ENCODE measurements around the gene PAX5. TPM values are rescaled to one million over a fixed set of nuclear protein-coding genes. Genes with fewer than 3 reads are reported as not detected.

Gene PAX5
- total and polyA plus RNA-seq, 2 experiments from 2014 or later: not detected

DNA sequence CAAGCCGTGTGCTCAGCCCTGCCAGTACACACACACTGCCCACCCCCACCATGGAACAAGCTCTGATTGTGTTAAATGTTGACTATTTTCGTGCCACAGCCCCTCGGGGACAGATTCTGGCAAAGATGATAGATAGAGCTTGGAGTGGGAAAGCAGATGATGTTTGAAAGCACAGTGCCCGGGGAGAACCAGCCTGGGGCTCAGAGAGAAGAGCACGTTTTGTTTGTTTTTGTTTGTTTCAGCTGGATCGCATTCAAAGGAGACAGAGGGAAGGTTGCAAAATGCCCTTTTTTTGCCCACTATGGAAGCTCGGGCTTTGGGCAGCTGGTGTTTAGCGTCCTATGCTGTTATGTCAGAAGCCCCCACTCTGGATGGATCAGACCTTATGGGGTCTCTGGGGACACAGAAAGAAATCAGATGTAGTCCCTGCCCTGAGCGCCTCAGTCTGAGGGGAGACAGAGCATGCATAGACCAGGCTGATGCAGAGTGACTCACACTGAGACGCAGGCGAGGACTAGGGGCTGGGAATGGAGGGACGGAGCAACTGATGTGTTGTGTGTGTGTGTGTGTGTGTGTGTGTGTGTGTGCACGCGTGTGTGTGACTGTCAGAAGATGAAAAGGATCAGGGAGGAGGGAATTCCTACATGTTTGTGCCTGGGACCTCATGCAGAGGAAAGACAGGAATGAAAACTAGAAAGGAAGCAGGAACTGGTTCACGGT lies 231.7 kb downstream of the PAX5 start:
- H3K36me3 ChIP-seq (ENCODE audit: low read depth): no peaks in the 10 kb centered on the region
- H4K20me1 ChIP-seq (ENCODE audit: insufficient read depth): no peaks in the 10 kb centered on the region
- H3K79me2 ChIP-seq (ENCODE audit: insufficient read depth): no peaks in the 10 kb centered on the region
- no peak overlapping the region for H3K9ac ChIP-seq
- no peak overlapping the region for H3K27ac ChIP-seq
- H3K4me2 ChIP-seq (ENCODE audit: unreplicated experiment): no peak overlapping the region
- TF ChIP-seq EZH2 (IDR thresholded peaks at IDR 0.05; ENCODE audit: insufficient read depth, poor library complexity, severe bottlenecking) (no peak), EZH2phosphoT487 (IDR thresholded peaks at IDR 0.05; ENCODE audit: insufficient read depth, low read depth) (no peak)
- in situ Hi-C loops (cut with MboI): no loop called here
- H3K9me2 ChIP-seq (ENCODE audit: insufficient read depth): no peaks in the 10 kb centered on the region
- WGBS, 2 experiments (ENCODE audit: low coverage in 1 of 2, low lambda C conversion rate in 2 of 2, missing lambda C conversion rate in 2 of 2): 16 to 22% methylated on average over 15 of the region's 15 CpGs
- H3K9me3 ChIP-seq (ENCODE audit: low read depth): no peaks in the 10 kb centered on the region
- no peak overlapping the region for H3K4me3 ChIP-seq
- H3K27me3 ChIP-seq (replicated peaks; ENCODE audit: insufficient read depth): peaks cover 27% of the 10 kb centered on the region
- no peaks in the 10 kb centered on the region for H3F3A ChIP-seq (ENCODE audit: insufficient read depth)
- no peak overlapping the region for H2AFZ ChIP-seq
- H3K4me1 ChIP-seq (ENCODE audit: insufficient read depth): no peaks in the 10 kb centered on the region
- peak; percentile 45 for DNase-seq

DNA sequence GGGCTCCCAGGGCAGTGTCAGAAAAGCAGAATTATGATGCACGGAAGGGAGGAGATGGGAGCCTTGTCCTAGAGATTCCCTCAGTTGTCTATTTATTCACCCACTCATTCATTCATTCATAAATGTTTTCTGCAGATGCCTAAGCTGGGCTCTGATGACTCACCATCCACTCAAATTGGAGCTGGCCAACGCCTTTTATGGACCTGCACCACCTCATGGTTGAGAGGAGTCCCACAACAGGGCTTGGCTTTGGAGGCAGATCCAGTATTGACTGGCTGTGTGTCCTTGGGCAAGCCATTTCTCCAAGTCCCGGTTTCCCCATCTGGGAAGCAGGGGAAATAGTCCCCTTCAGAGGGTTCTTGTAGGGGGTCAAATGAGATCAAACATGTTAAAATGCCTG lies 233.6 kb downstream of the PAX5 start:
- TF ChIP-seq EZH2 (IDR thresholded peaks at IDR 0.05; ENCODE audit: insufficient read depth, poor library complexity, severe bottlenecking) (no peak), EZH2phosphoT487 (IDR thresholded peaks at IDR 0.05; ENCODE audit: insufficient read depth, low read depth) (no peak)
- no peak overlapping the region for H3K4me2 ChIP-seq (ENCODE audit: unreplicated experiment)
- H3K79me2 ChIP-seq (ENCODE audit: insufficient read depth): no peaks in the 10 kb centered on the region
- H3K9me2 ChIP-seq (ENCODE audit: insufficient read depth): no peaks in the 10 kb centered on the region
- no peaks in the 10 kb centered on the region for H3K4me1 ChIP-seq (ENCODE audit: insufficient read depth)
- no peak overlapping the region for H2AFZ ChIP-seq
- DNase-seq: peak; percentile 7
- H3K9me3 ChIP-seq (ENCODE audit: low read depth): no peaks in the 10 kb centered on the region
- H3K9ac ChIP-seq: no peak overlapping the region
- H3K4me3 ChIP-seq: no peak overlapping the region
- in situ Hi-C loops (cut with MboI): no loop called here
- no peak overlapping the region for H3K27ac ChIP-seq
- WGBS, 2 experiments (ENCODE audit: low coverage in 1 of 2, low lambda C conversion rate in 2 of 2, missing lambda C conversion rate in 2 of 2): 26 to 30% methylated on average over 3 of the region's 3 CpGs
- peaks cover 23% of the 10 kb centered on the region for H3K27me3 ChIP-seq (replicated peaks; ENCODE audit: insufficient read depth)
- H3K36me3 ChIP-seq (ENCODE audit: low read depth): no peaks in the 10 kb centered on the region
- no peaks in the 10 kb centered on the region for H3F3A ChIP-seq (ENCODE audit: insufficient read depth)
- no peaks in the 10 kb centered on the region for H4K20me1 ChIP-seq (ENCODE audit: insufficient read depth)

DNA sequence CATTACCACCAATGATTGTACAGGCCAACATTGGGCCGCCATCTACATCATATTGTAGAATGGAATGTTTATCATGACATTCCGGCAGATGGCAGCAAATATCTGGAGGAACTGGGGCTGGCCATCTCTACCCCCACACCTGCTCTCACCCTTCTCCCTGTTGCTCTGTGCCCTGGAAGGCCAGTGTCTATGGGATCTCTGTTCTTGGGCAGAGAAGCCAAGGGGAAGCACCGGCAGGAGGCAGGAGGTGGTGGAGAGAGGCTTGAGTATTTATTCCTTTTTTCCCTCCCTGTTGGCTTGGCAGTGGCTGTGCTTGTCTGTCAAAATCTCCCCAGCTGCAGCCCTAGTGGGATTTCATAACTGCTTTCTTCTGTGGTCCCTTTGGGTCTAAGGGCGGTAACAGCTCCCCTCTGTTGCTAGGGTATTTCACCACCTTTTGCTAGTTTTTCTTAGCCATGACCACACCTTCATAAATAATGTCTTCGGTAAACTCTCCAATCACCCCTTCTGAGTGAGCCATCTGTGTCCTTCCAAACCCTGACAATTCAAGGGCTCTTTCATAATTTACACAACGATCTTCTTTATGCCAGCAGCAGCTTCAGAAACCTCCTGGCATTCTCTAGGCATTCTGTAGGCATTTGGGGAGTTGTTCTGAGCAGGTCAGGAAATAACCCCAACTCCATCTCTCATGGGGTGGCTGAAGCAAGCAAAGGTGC lies 235.6 kb downstream of the PAX5 start:
- H3K9me3 ChIP-seq (ENCODE audit: low read depth): no peaks in the 10 kb centered on the region
- H3K4me2 ChIP-seq (ENCODE audit: unreplicated experiment): no peak overlapping the region
- no peak for DNase-seq
- no peak overlapping the region for H3K9ac ChIP-seq
- in situ Hi-C loops (cut with MboI): no loop called here
- H2AFZ ChIP-seq: no peak overlapping the region
- H3K36me3 ChIP-seq (ENCODE audit: low read depth): no peaks in the 10 kb centered on the region
- no peaks in the 10 kb centered on the region for H3K4me1 ChIP-seq (ENCODE audit: insufficient read depth)
- no peak overlapping the region for H3K4me3 ChIP-seq
- TF ChIP-seq EZH2phosphoT487 (IDR thresholded peaks at IDR 0.05; ENCODE audit: insufficient read depth, low read depth) (no peak), EZH2 (IDR thresholded peaks at IDR 0.05; ENCODE audit: insufficient read depth, poor library complexity, severe bottlenecking) (no peak)
- no peaks in the 10 kb centered on the region for H3K9me2 ChIP-seq (ENCODE audit: insufficient read depth)
- H3K27me3 ChIP-seq (replicated peaks; ENCODE audit: insufficient read depth): peaks cover 11% of the 10 kb centered on the region
- 29 to 33% methylated on average over 6 of the region's 6 CpGs for WGBS, 2 experiments (ENCODE audit: low coverage in 1 of 2, low lambda C conversion rate in 2 of 2, missing lambda C conversion rate in 2 of 2)
- no peaks in the 10 kb centered on the region for H3K79me2 ChIP-seq (ENCODE audit: insufficient read depth)
- no peak overlapping the region for H3K27ac ChIP-seq
- no peaks in the 10 kb centered on the region for H3F3A ChIP-seq (ENCODE audit: insufficient read depth)
- H4K20me1 ChIP-seq (ENCODE audit: insufficient read depth): no peaks in the 10 kb centered on the region

DNA sequence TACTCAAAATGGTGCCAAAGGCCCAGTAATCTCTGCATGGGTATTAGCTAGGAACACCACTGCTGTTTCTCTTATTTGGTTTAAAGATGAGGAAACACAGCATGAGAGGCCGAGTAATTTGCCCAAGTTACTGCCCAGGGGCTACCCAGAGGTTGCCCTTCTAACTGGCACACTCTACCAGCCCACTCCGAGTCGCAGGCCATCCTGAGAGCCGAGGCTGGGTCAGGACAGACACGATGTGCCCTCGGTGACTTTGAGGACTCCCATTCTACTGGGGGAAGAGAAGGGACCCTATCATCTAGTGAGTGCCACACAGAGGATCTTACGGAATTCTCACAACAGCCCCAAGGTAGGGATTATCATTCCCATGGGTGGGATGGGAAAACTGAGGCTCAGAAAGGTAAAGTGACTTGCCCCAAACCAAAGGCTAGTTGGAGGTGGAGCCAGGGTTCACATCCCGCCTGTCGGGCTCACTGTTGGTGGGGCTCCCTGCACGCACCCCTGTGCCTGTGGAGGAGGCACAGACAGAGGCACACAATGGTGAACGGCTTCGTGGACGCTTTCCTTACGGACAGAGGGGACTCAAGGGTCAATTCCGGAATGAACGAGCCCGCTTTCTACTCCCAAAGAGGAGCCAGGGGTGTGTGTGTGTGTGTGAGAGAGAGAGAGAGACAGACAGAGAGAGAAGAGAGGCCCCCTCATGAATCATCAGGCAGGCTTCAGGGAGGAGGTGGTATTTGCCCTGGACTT lies 236.4 kb downstream of the PAX5 start:
- H2AFZ ChIP-seq: no peak overlapping the region
- DNase-seq: no peak
- in situ Hi-C loops (cut with MboI): no loop called here

More for the DNA sequence above, 236.4 kb downstream of the PAX5 start:
- H3K27ac ChIP-seq: no peak overlapping the region
- peaks cover 11% of the 10 kb centered on the region; the same call in 1 of the 2 replicates for H3K27me3 ChIP-seq (replicated peaks; ENCODE audit: insufficient read depth)
- H3F3A ChIP-seq (ENCODE audit: insufficient read depth): no peaks in the 10 kb centered on the region
- no peak overlapping the region for H3K4me2 ChIP-seq (ENCODE audit: unreplicated experiment)
- H3K9me3 ChIP-seq (ENCODE audit: low read depth): no peaks in the 10 kb centered on the region
- H3K36me3 ChIP-seq (ENCODE audit: low read depth): no peaks in the 10 kb centered on the region
- 42 to 43% methylated on average over 17 of the region's 17 CpGs for WGBS, 2 experiments (ENCODE audit: low coverage in 1 of 2, low lambda C conversion rate in 2 of 2, missing lambda C conversion rate in 2 of 2)
- H3K79me2 ChIP-seq (ENCODE audit: insufficient read depth): no peaks in the 10 kb centered on the region
- no peaks in the 10 kb centered on the region for H3K4me1 ChIP-seq (ENCODE audit: insufficient read depth)
- H3K9me2 ChIP-seq (ENCODE audit: insufficient read depth): no peaks in the 10 kb centered on the region
- no peak overlapping the region for H3K4me3 ChIP-seq
- H3K9ac ChIP-seq: no peak overlapping the region
- no peaks in the 10 kb centered on the region for H4K20me1 ChIP-seq (ENCODE audit: insufficient read depth)
- TF ChIP-seq EZH2 (IDR thresholded peaks at IDR 0.05; ENCODE audit: insufficient read depth, poor library complexity, severe bottlenecking): no peak
- TF ChIP-seq EZH2phosphoT487 (IDR thresholded peaks at IDR 0.05; ENCODE audit: insufficient read depth, low read depth): no peak
